Measurements from ENCODE around the gene GARS1. TPM values are rescaled to one million over a fixed set of nuclear protein-coding genes. Genes with fewer than 3 reads are reported as not detected.

The GARS1 gene
- total and polyA plus RNA-seq, 4 experiments from 2014 or later: 74.5 to 101 (median 80.3) TPM

- Histone ChIP-seq H3K9me3 (ENCODE audit: control insufficient read depth in 1 of 2, low read length in 2 of 2) (no peaks in the 10 kb centered on the region), H3K36me3 (ENCODE audit: insufficient read depth, low read length) (peaks cover 56% of the 10 kb centered on the region), H3K4me3 (ENCODE audit: low read length in 2 of 2) (no peak overlapping the region), H3K27me3 (ENCODE audit: insufficient read depth, low read length) (no peaks in the 10 kb centered on the region), H3K4me1 (ENCODE audit: insufficient read depth, low read length) (no peaks in the 10 kb centered on the region), H3K27ac (ENCODE audit: low read depth, low read length) (no peak overlapping the region)
- Mint-ChIP-seq H3K36me3 (peaks cover 71 to 83% of the 10 kb centered on the region in 2 donors), H3K27me3 (no peaks in the 10 kb centered on the region), H3K4me1 (peaks cover 4 to 13% (median 8%) of the 10 kb centered on the region in 4 donors), H3K9me3 (no peaks in the 10 kb centered on the region), H3K4me3 (no peak overlapping the region), H3K27ac (peak overlapping the region in 1 of 7 donors; percentile 4)
- ChIA-PET POLR2A (ENCODE audit: partially characterized antibody) (no interaction called here), CTCF (ENCODE audit: partially characterized antibody) (no interaction called here)
- intact Hi-C loops (cut with micrococcal nuclease): no loop called here
- DNase-seq: no peak
Observed at GRCh38 chr7:30604901-30605300, 10.2 kb downstream of the GARS1 start.

GRCh38 chr7:30605832-30606231 is 11.2 kb downstream of the GARS1 start:
- H3K9me3 ChIP-seq (ENCODE audit: control insufficient read depth in 1 of 2, low read length in 2 of 2): no peaks in the 10 kb centered on the region

GRCh38 chr7:30612658-30613265 is 18.1 kb downstream of the GARS1 start:
- no peak for DNase-seq
- H3K27ac ChIP-seq (ENCODE audit: low read depth, low read length): no peak overlapping the region
- H3K4me3 ChIP-seq (ENCODE audit: low read length in 2 of 2): no peak overlapping the region
- CTCF ChIA-PET (ENCODE audit: partially characterized antibody): interaction anchor here (1.1 kb wide), 1 partner anchor 10 kb away, joined by 3 read pairs; no protein-coding TSS in a partner anchor
- POLR2A ChIA-PET (ENCODE audit: partially characterized antibody): interaction anchor here (1.1 kb wide), 1 partner anchor 19 kb away, joined by 3 read pairs; no protein-coding TSS in a partner anchor
- H3K9me3 ChIP-seq (ENCODE audit: control insufficient read depth in 1 of 2, low read length in 2 of 2): no peaks in the 10 kb centered on the region
- peaks cover 63% of the 10 kb centered on the region for H3K36me3 ChIP-seq (ENCODE audit: insufficient read depth, low read length)
- H3K27ac Mint-ChIP-seq: peak overlapping the region in 4 of 7 donors; percentile 0 to 47 (median 12)
- no peaks in the 10 kb centered on the region for H3K27me3 Mint-ChIP-seq
- intact Hi-C loops (cut with micrococcal nuclease): no loop called here
- H3K4me3 Mint-ChIP-seq: no peak overlapping the region
- no peaks in the 10 kb centered on the region for H3K27me3 ChIP-seq (ENCODE audit: insufficient read depth, low read length)
- H3K4me1 ChIP-seq (ENCODE audit: insufficient read depth, low read length): no peaks in the 10 kb centered on the region
- peaks cover 7 to 18% (median 9%) of the 10 kb centered on the region in 4 donors for H3K4me1 Mint-ChIP-seq
- H3K36me3 Mint-ChIP-seq: peaks cover 59 to 90% of the 10 kb centered on the region in 2 donors
- H3K9me3 Mint-ChIP-seq: no peaks in the 10 kb centered on the region

More at GRCh38 chr7:30605832-30606231, 11.2 kb downstream of the GARS1 start:
- Mint-ChIP-seq H3K27me3 (no peaks in the 10 kb centered on the region), H3K4me1 (peaks cover 4 to 13% (median 8%) of the 10 kb centered on the region in 4 donors), H3K36me3 (peaks cover 63 to 82% of the 10 kb centered on the region in 2 donors), H3K27ac (peak overlapping the region in 1 of 7 donors; percentile 6), H3K4me3 (no peak overlapping the region), H3K9me3 (no peaks in the 10 kb centered on the region)
- no peaks in the 10 kb centered on the region for H3K4me1 ChIP-seq (ENCODE audit: insufficient read depth, low read length)
- POLR2A ChIA-PET (ENCODE audit: partially characterized antibody): interaction anchor here (1.0 kb wide), 1 partner anchor 12 kb away, joined by 4 read pairs; the partner anchor contains the start of gene GARS1
- intact Hi-C loops (cut with micrococcal nuclease): no loop called here
- peaks cover 52% of the 10 kb centered on the region for H3K36me3 ChIP-seq (ENCODE audit: insufficient read depth, low read length)
- no peaks in the 10 kb centered on the region for H3K27me3 ChIP-seq (ENCODE audit: insufficient read depth, low read length)
- H3K27ac ChIP-seq (ENCODE audit: low read depth, low read length): no peak overlapping the region
- no peak for DNase-seq
- CTCF ChIA-PET (ENCODE audit: partially characterized antibody): no interaction called here
- H3K4me3 ChIP-seq (ENCODE audit: low read length in 2 of 2): no peak overlapping the region

GRCh38 chr7:30613366-30614325 is 19.0 kb downstream of the GARS1 start:
- Histone ChIP-seq H3K4me1 (ENCODE audit: insufficient read depth, low read length) (no peaks in the 10 kb centered on the region), H3K36me3 (ENCODE audit: insufficient read depth, low read length) (peaks cover 64% of the 10 kb centered on the region), H3K4me3 (ENCODE audit: low read length in 2 of 2) (no peak overlapping the region), H3K27ac (ENCODE audit: low read depth, low read length) (no peak overlapping the region), H3K9me3 (ENCODE audit: control insufficient read depth in 1 of 2, low read length in 2 of 2) (no peaks in the 10 kb centered on the region), H3K27me3 (ENCODE audit: insufficient read depth, low read length) (no peaks in the 10 kb centered on the region)
- DNase-seq: no peak
- Mint-ChIP-seq H3K4me1 (peaks cover 7 to 18% (median 9%) of the 10 kb centered on the region in 4 donors), H3K27ac (peak overlapping the region in 5 of 7 donors; percentile 15 to 55 (median 40)), H3K36me3 (peaks cover 64 to 88% of the 10 kb centered on the region in 2 donors), H3K4me3 (no peak overlapping the region), H3K9me3 (no peaks in the 10 kb centered on the region), H3K27me3 (no peaks in the 10 kb centered on the region)
- POLR2A ChIA-PET (ENCODE audit: partially characterized antibody): no interaction called here
- intact Hi-C loops (cut with micrococcal nuclease): no loop called here
- CTCF ChIA-PET (ENCODE audit: partially characterized antibody): interaction anchor here (0.7 to 1.1 kb wide), 3 partner anchors 11 to 127 kb away, joined by 3 read pairs; no protein-coding TSS in a partner anchor

- no peak overlapping the region for H3K27ac ChIP-seq (ENCODE audit: low read depth, low read length)
- no peaks in the 10 kb centered on the region for H3K9me3 ChIP-seq (ENCODE audit: control insufficient read depth in 1 of 2, low read length in 2 of 2)
- peaks cover 67 to 78% of the 10 kb centered on the region in 2 donors for H3K36me3 Mint-ChIP-seq
- peaks cover 58% of the 10 kb centered on the region for H3K36me3 ChIP-seq (ENCODE audit: insufficient read depth, low read length)
- no peak overlapping the region for H3K4me3 Mint-ChIP-seq
- no peak overlapping the region for H3K4me3 ChIP-seq (ENCODE audit: low read length in 2 of 2)
- no peak for DNase-seq
- H3K27ac Mint-ChIP-seq: no peak overlapping the region
- H3K9me3 Mint-ChIP-seq: no peaks in the 10 kb centered on the region
- H3K27me3 Mint-ChIP-seq: no peaks in the 10 kb centered on the region
- no peaks in the 10 kb centered on the region for H3K4me1 ChIP-seq (ENCODE audit: insufficient read depth, low read length)
- peaks cover 4 to 18% (median 7%) of the 10 kb centered on the region in 4 donors for H3K4me1 Mint-ChIP-seq
- H3K27me3 ChIP-seq (ENCODE audit: insufficient read depth, low read length): no peaks in the 10 kb centered on the region
- intact Hi-C loops (cut with micrococcal nuclease): no loop called here
- ChIA-PET CTCF (ENCODE audit: partially characterized antibody) (no interaction called here), POLR2A (ENCODE audit: partially characterized antibody) (no interaction called here)
Observed at GRCh38 chr7:30616318-30616717, 21.6 kb downstream of the GARS1 start.

- H3K4me1 ChIP-seq (ENCODE audit: insufficient read depth, low read length): no peaks in the 10 kb centered on the region
- no peaks in the 10 kb centered on the region for H3K9me3 ChIP-seq (ENCODE audit: control insufficient read depth in 1 of 2, low read length in 2 of 2)
- ChIA-PET POLR2A (ENCODE audit: partially characterized antibody) (no interaction called here), CTCF (ENCODE audit: partially characterized antibody) (no interaction called here)
- intact Hi-C loops (cut with micrococcal nuclease): no loop called here
- no peaks in the 10 kb centered on the region for H3K27me3 ChIP-seq (ENCODE audit: insufficient read depth, low read length)
- H3K4me3 ChIP-seq (ENCODE audit: low read length in 2 of 2): no peak overlapping the region
- Mint-ChIP-seq H3K27me3 (no peaks in the 10 kb centered on the region), H3K9me3 (no peaks in the 10 kb centered on the region), H3K36me3 (peaks cover 70 to 80% of the 10 kb centered on the region in 2 donors), H3K4me3 (no peak overlapping the region), H3K27ac (peak overlapping the region in 2 of 7 donors; percentile 17 to 43), H3K4me1 (peaks cover 3 to 18% (median 7%) of the 10 kb centered on the region in 4 donors)
- DNase-seq: no peak
- H3K36me3 ChIP-seq (ENCODE audit: insufficient read depth, low read length): peaks cover 61% of the 10 kb centered on the region
- H3K27ac ChIP-seq (ENCODE audit: low read depth, low read length): no peak overlapping the region
Observed at GRCh38 chr7:30617359-30617758, 22.7 kb downstream of the GARS1 start.

GRCh38 chr7:30618080-30618676 is 23.5 kb downstream of the GARS1 start:
- intact Hi-C loops (cut with micrococcal nuclease): no loop called here
- Mint-ChIP-seq H3K36me3 (peaks cover 66 to 75% of the 10 kb centered on the region in 2 donors), H3K27ac (no peak overlapping the region), H3K27me3 (no peaks in the 10 kb centered on the region), H3K9me3 (no peaks in the 10 kb centered on the region), H3K4me3 (no peak overlapping the region), H3K4me1 (peaks cover 2 to 12% (median 3%) of the 10 kb centered on the region in 4 donors)
- ChIA-PET POLR2A (ENCODE audit: partially characterized antibody) (no interaction called here), CTCF (ENCODE audit: partially characterized antibody) (interaction anchor here (1.1 to 2.9 kb wide), 2 partner anchors 26 to 122 kb away, joined by 3 to 17 read pairs; no protein-coding TSS in a partner anchor)
- DNase-seq: no peak
- Histone ChIP-seq H3K36me3 (ENCODE audit: insufficient read depth, low read length) (peaks cover 57% of the 10 kb centered on the region), H3K4me3 (ENCODE audit: low read length in 2 of 2) (no peak overlapping the region), H3K27me3 (ENCODE audit: insufficient read depth, low read length) (no peaks in the 10 kb centered on the region), H3K4me1 (ENCODE audit: insufficient read depth, low read length) (no peaks in the 10 kb centered on the region), H3K27ac (ENCODE audit: low read depth, low read length) (no peak overlapping the region), H3K9me3 (ENCODE audit: control insufficient read depth in 1 of 2, low read length in 2 of 2) (no peaks in the 10 kb centered on the region)
